GM23338 (cell line): ENCODE results near the gene PTTG1IP. TPM values are rescaled to one million over a fixed set of nuclear protein-coding genes. Genes with fewer than 3 reads are reported as not detected.
A peak's percentile ranks its signal among the peaks of the same experiment; 100 is the strongest.

Source experiments
- ATAC-seq: fragments of 200-7000 bp; cut with Tn5 transposase; 3 replicates; pipeline ENCODE4 v1.9.1; 2020
- DNase-seq: peaks from one replicate; pipeline ENCODE4 v3.0.0-alpha.2; 2015; ENCODE audit warnings: low spot score
- H2AFZ ChIP-seq: fragments of 200-600 bp; sonication (generic); 2 replicates; pipeline ENCODE4 v1.8.0; 2016; ENCODE audit warnings: antibody characterized with exemption, mild to moderate bottlenecking, moderate library complexity
- H3F3A ChIP-seq: fragments of 200-600 bp; sonication (generic); replicated peaks from 2 replicates; pipeline ENCODE4 v1.8.0; 2017; ENCODE audit warnings: antibody characterized with exemption, mixed run types, low read depth
- H3K27ac ChIP-seq: fragments of 200-600 bp; sonication (generic); 2 replicates; pipeline ENCODE4 v1.6.1; 2016; ENCODE audit warnings: low read depth
- H3K27me3 ChIP-seq: fragments of 200-600 bp; sonication (generic); 2 replicates; pipeline ENCODE4 v1.8.0; 2016; ENCODE audit warnings: mild to moderate bottlenecking, mixed run types, moderate library complexity; ENCODE audit not compliant: insufficient read depth
- H3K36me3 ChIP-seq: fragments of 200-600 bp; sonication (generic); 2 replicates; pipeline ENCODE4 v1.8.0; 2016; ENCODE audit warnings: mild to moderate bottlenecking; ENCODE audit not compliant: insufficient read depth
- H3K4me1 ChIP-seq: fragments of 200-600 bp; sonication (generic); 2 replicates; pipeline ENCODE4 v1.8.0; 2016; ENCODE audit warnings: mild to moderate bottlenecking, moderate library complexity; ENCODE audit not compliant: insufficient read depth
- H3K4me2 ChIP-seq: fragments of 200-600 bp; sonication (generic); 2 replicates; pipeline ENCODE4 v1.7.1; 2017; ENCODE audit warnings: mixed run types
- H3K4me3 ChIP-seq: fragments of 200-600 bp; sonication (generic); 2 replicates; pipeline ENCODE4 v1.6.1; 2016; ENCODE audit warnings: mixed run types
- H3K79me2 ChIP-seq: fragments of 200-600 bp; sonication (generic); replicated peaks from 2 replicates; pipeline ENCODE4 v1.8.0; 2017; ENCODE audit warnings: mild to moderate bottlenecking; ENCODE audit not compliant: insufficient read depth
- H3K9me2 ChIP-seq: fragments of 200-600 bp; sonication (generic); 2 replicates; pipeline ENCODE4 v1.8.0; 2017; ENCODE audit not compliant: insufficient read depth
- H4K20me1 ChIP-seq: fragments of 200-600 bp; sonication (generic); replicated peaks from 2 replicates; pipeline ENCODE4 v1.8.0; 2017; ENCODE audit warnings: mild to moderate bottlenecking; ENCODE audit not compliant: insufficient read depth
- H3K27ac Mint-ChIP-seq: 2 replicates; pipeline ENCODE4 v1.8.0; 2020; ENCODE audit warnings: inconsistent platforms, mild to moderate bottlenecking, moderate library complexity, mixed read lengths
- H3K27me3 Mint-ChIP-seq: 3 replicates; pipeline ENCODE4 v1.8.0; 2022; ENCODE audit warnings: low read depth, mild to moderate bottlenecking, moderate library complexity, mixed read lengths, inconsistent platforms; ENCODE audit not compliant: insufficient read depth, poor library complexity
- H3K36me3 Mint-ChIP-seq: 3 replicates; pipeline ENCODE4 v1.8.0; 2021; ENCODE audit warnings: low read depth, mild to moderate bottlenecking, inconsistent platforms, moderate library complexity, mixed read lengths
- H3K4me1 Mint-ChIP-seq: 3 replicates; pipeline ENCODE4 v1.8.0; 2020; ENCODE audit warnings: mild to moderate bottlenecking, inconsistent platforms, mixed read lengths
- H3K4me3 Mint-ChIP-seq: 3 replicates; pipeline ENCODE4 v1.8.0; 2021; ENCODE audit warnings: moderate library complexity, mild to moderate bottlenecking, inconsistent platforms, mixed read lengths
- H3K9me3 Mint-ChIP-seq: 3 replicates; pipeline ENCODE4 v1.8.0; 2020; ENCODE audit warnings: moderate library complexity, mild to moderate bottlenecking, inconsistent platforms, mixed read lengths
- CREB1 ChIP-seq: fragments of 250-450 bp; sonication (Bioruptor Pico); IDR thresholded peaks from 2 replicates; pipeline ENCODE4 v1.5.0; 2020; ENCODE audit warnings: low read depth, mild to moderate bottlenecking, moderate library complexity
- EZH2phosphoT487 ChIP-seq: fragments of 200-600 bp; sonication (generic); IDR thresholded peaks from one replicate; pipeline ENCODE4 v1.8.1; 2018; ENCODE audit warnings: antibody characterized with exemption; ENCODE audit not compliant: unreplicated experiment
- NANOG ChIP-seq: IDR thresholded peaks from 2 replicates; pipeline ENCODE4 v1.6.1; 2016; ENCODE audit warnings: antibody characterized with exemption, borderline replicate concordance
- REST ChIP-seq: IDR thresholded peaks from one replicate; pipeline ENCODE4 v1.6.1; 2018; ENCODE audit warnings: antibody characterized with exemption; ENCODE audit not compliant: unreplicated experiment
- STAT1 ChIP-seq: IDR thresholded peaks from one replicate; pipeline ENCODE4 v1.6.1; 2016; ENCODE audit warnings: antibody characterized with exemption; ENCODE audit not compliant: unreplicated experiment
- ZNF114 ChIP-seq: fragments of 250-450 bp; sonication (Bioruptor Pico); IDR thresholded peaks from 2 replicates; pipeline ENCODE4 v1.5.0; 2020; ENCODE audit warnings: mild to moderate bottlenecking, moderate library complexity
- ZNF331 ChIP-seq: fragments of 250-450 bp; sonication (Bioruptor Pico); IDR thresholded peaks from 2 replicates; pipeline ENCODE4 v1.5.0; 2020; ENCODE audit warnings: low read depth, mild to moderate bottlenecking, moderate library complexity
- polyA plus RNA-seq: library from polyadenylated mRNA; unstranded; fragments of >200 nt; fragmentation: Nextera tagmentation; extraction: Ambion mirVana; gene quantifications from 2 replicates; pipeline ENCODE4 v1.2.1, GENCODE V29; 2016
- total RNA-seq: library from RNA; depleted of rRNA; stranded (reverse); fragments of >200 nt; shearing (Covaris generic); gene quantifications from 2 replicates; pipeline ENCODE4 v1.2.3, GENCODE V29; 2014
- TF ChIP-seq, protein P1 (sequence below), 2 experiments: fragments of 200-600 bp in 1 of 2; sonication (generic) in 1 of 2; conservative IDR thresholded peaks; 2 replicates each; pipeline versions ENCODE4 v1.5.1 to v1.6.1; 2016 to 2017; ENCODE audit warnings: antibody characterized with exemption in 2 of 2, low read depth in 2 of 2, mild to moderate bottlenecking in 2 of 2, moderate library complexity in 1 of 2

The PTTG1IP gene
- total and polyA plus RNA-seq, 2 experiments from 2014 or later = 99.9 to 172 TPM

GRCh38 chr21:44800971-44801467, 72.5 kb downstream of the PTTG1IP start:
- Histone ChIP-seq H4K20me1 (peaks cover 45% of the 10 kb centered on the region), H3K27me3 (no peaks in the 10 kb centered on the region), H3K9me2 (no peaks in the 10 kb centered on the region), H3K36me3 (peaks cover 12% of the 10 kb centered on the region; the same call in 1 of the 2 replicates), H3K4me3 (peak overlapping the region; percentile 98), H3K79me2 (peaks cover 58% of the 10 kb centered on the region), H3F3A (0 out of 2 replicates have a peak, but pooled peaks cover 25% of the 10 kb centered on the region), H3K27ac (0 out of 2 replicates have a peak overlapping the region, but pooled peaks have one; percentile 6), H3K4me2 (peak overlapping the region; percentile 94), H3K4me1 (peaks cover 21% of the 10 kb centered on the region), H2AFZ (0 out of 2 replicates have a peak overlapping the region, but pooled peaks have one; percentile 63)
- Mint-ChIP-seq H3K4me3 (peak overlapping the region; percentile 97), H3K9me3 (no peaks in the 10 kb centered on the region), H3K27me3 (peaks cover 7% of the 10 kb centered on the region), H3K27ac (peak overlapping the region; percentile 83), H3K4me1 (peaks cover 24% of the 10 kb centered on the region), H3K36me3 (peaks cover 65% of the 10 kb centered on the region)
- DNase-seq = peak; percentile 58
- no peak for TF ChIP-seq EZH2phosphoT487
- TF ChIP-seq, protein P1, sequence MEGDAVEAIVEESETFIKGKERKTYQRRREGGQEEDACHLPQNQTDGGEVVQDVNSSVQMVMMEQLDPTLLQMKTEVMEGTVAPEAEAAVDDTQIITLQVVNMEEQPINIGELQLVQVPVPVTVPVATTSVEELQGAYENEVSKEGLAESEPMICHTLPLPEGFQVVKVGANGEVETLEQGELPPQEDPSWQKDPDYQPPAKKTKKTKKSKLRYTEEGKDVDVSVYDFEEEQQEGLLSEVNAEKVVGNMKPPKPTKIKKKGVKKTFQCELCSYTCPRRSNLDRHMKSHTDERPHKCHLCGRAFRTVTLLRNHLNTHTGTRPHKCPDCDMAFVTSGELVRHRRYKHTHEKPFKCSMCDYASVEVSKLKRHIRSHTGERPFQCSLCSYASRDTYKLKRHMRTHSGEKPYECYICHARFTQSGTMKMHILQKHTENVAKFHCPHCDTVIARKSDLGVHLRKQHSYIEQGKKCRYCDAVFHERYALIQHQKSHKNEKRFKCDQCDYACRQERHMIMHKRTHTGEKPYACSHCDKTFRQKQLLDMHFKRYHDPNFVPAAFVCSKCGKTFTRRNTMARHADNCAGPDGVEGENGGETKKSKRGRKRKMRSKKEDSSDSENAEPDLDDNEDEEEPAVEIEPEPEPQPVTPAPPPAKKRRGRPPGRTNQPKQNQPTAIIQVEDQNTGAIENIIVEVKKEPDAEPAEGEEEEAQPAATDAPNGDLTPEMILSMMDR (conservative IDR thresholded peaks at IDR 0.05; ENCODE audit: low read depth in 2 of 2) = peak; percentile 33 to 45; a peak in 3 of 4 replicates
- peak; percentile 50 for ATAC-seq

GRCh38 chr21:44800103-44800502, 73.4 kb downstream of the PTTG1IP start:
- no peaks in the 10 kb centered on the region for H3K9me2 ChIP-seq
- peak overlapping the region; percentile 94 for H3K4me2 ChIP-seq
- no peaks in the 10 kb centered on the region for H3K27me3 ChIP-seq
- peaks cover 12% of the 10 kb centered on the region; the same call in 1 of the 2 replicates for H3K36me3 ChIP-seq
- peaks cover 47% of the 10 kb centered on the region for H4K20me1 ChIP-seq
- 0 out of 2 replicates have a peak, but pooled peaks cover 21% of the 10 kb centered on the region for H3F3A ChIP-seq
- peaks cover 68% of the 10 kb centered on the region for H3K79me2 ChIP-seq
- TF ChIP-seq EZH2phosphoT487 = no peak
- TF ChIP-seq, protein P1 (conservative IDR thresholded peaks at IDR 0.05; ENCODE audit: low read depth in 2 of 2) = peak; percentile 58 to 62
- Mint-ChIP-seq H3K27me3 (peaks cover 11% of the 10 kb centered on the region), H3K27ac (no peak overlapping the region), H3K4me3 (peak overlapping the region; percentile 97), H3K36me3 (peaks cover 61% of the 10 kb centered on the region), H3K9me3 (no peaks in the 10 kb centered on the region), H3K4me1 (peaks cover 30% of the 10 kb centered on the region)
- H3K27ac ChIP-seq = no peak overlapping the region
- peak overlapping the region; percentile 98 for H3K4me3 ChIP-seq
- H3K4me1 ChIP-seq = peaks cover 21% of the 10 kb centered on the region
- peak; percentile 8; the same call in 1 of the 3 replicates for ATAC-seq
- no peak overlapping the region for H2AFZ ChIP-seq
- peak; percentile 67 for DNase-seq

DNA sequence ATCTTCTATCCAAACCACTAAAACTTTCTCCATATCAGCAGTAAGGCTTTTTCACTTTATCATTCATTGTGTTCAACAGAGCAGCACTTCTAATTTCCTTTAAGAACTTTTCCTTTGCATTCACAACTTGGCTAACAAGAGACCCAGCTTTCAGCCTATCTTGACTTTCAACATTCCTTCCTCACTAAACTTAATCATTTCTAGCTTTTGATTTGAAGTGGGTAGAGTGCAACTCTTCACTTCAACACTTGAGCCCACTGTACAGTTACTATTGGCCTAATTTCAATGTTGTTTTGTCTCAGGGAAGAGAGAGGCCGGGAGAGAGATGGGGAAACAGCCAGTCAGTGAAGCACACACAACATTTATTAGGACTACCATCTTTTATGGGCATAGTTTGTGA, 73.8 kb downstream of the PTTG1IP start:
- Histone ChIP-seq H2AFZ (no peak overlapping the region), H3F3A (0 out of 2 replicates have a peak, but pooled peaks cover 21% of the 10 kb centered on the region), H4K20me1 (peaks cover 51% of the 10 kb centered on the region), H3K79me2 (peaks cover 72% of the 10 kb centered on the region), H3K4me2 (peak overlapping the region; percentile 14; the same call in 1 of the 2 replicates), H3K36me3 (peaks cover 12% of the 10 kb centered on the region; the same call in 1 of the 2 replicates), H3K4me3 (0 out of 2 replicates have a peak overlapping the region, but pooled peaks have one; percentile 98), H3K4me1 (peaks cover 21% of the 10 kb centered on the region), H3K9me2 (no peaks in the 10 kb centered on the region), H3K27ac (no peak overlapping the region), H3K27me3 (no peaks in the 10 kb centered on the region)
- ATAC-seq = no peak
- peaks cover 57% of the 10 kb centered on the region for H3K36me3 Mint-ChIP-seq
- H3K27me3 Mint-ChIP-seq = peaks cover 11% of the 10 kb centered on the region
- no peaks in the 10 kb centered on the region for H3K9me3 Mint-ChIP-seq
- no peak overlapping the region for H3K27ac Mint-ChIP-seq
- H3K4me3 Mint-ChIP-seq = peak overlapping the region; percentile 97
- DNase-seq = no peak
- peaks cover 30% of the 10 kb centered on the region for H3K4me1 Mint-ChIP-seq
- TF ChIP-seq ZNF114 (CRISPR knock-in tag) = no peak
- no peak for TF ChIP-seq ZNF331 (CRISPR knock-in tag)
- no peak for TF ChIP-seq STAT1
- TF ChIP-seq CREB1 = no peak
- no peak for TF ChIP-seq NANOG
- TF ChIP-seq REST = no peak
